Measurements from ENCODE around the gene CEP85L. TPM values are rescaled to one million over a fixed set of nuclear protein-coding genes. Genes with fewer than 3 reads are reported as not detected.

The CEP85L gene
- total RNA-seq = 10 to 100 TPM; 75.0 to 85.2 (median 82.0) TPM
- total RNA-seq (2013) = 92.8 TPM

DNA sequence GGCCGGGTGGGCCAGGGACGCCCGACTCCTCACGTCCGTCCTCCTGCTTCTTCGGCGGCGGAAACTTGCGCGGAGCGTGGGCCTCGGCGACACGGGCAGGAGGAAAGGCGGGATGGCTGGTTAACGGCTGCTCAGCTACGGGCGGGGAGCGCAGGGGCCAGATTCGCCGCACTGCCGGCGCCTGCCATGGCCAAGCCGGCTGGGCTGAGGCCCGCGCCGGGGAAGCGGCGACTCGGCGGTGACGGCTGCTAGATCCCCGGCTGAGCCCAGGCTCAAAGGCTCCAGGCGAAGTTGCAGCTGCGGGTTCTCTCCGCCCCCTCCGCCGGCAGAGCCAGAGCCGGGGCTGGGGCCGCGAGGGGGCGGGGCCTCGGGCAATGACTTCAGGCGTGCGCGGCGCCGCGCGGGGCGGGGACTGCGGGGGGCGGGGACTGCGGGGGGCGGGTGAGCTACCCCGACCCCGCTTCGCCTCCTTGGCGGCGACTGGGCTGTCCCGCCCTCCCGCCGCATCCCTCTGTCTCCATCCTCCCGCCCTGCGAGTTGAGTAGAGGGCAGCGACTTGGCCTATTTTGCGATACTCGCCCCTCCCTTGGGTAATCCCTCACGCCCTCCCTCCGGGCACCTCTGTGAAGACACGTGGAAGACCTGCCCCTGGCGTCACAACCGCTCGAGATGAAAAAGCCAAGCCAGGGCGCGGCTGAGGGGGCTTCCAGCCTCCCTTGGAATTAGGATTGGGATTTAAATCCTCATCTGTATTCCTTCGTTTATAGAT is at the start of gene CEP85L:
TSS of gene CEP85L (minus strand) at position 310 of the 769 bp plus-strand sequence. CDS start 322 bp downstream, outside the sequence.
- Histone ChIP-seq H3K27ac (ENCODE audit: low read length) (peak within 1 kb of the TSS; percentile 83), H3K4me3 (ENCODE audit: low read length) (peak within 1 kb of the TSS; percentile 89), H3K27me3 (ENCODE audit: control insufficient read depth, insufficient read depth, low read length) (no peaks in the 10 kb centered on the region), H3K36me3 (ENCODE audit: control insufficient read depth, insufficient read depth, low read length) (no peaks in the 10 kb centered on the region), H3K9me3 (ENCODE audit: control insufficient read depth, insufficient read depth, low read length) (no peaks in the 10 kb centered on the region), H3K4me1 (ENCODE audit: control insufficient read depth, insufficient read depth, low read length) (peaks cover 14% of the 10 kb centered on the region)
- Mint-ChIP-seq H3K9me3 (no peaks in the 10 kb centered on the region), H3K27me3 (ENCODE audit: low read depth in 2 of 2) (no peaks in the 10 kb centered on the region), H3K4me3 (peak within 1 kb of the TSS; percentile 93), H3K27ac (peak within 1 kb of the TSS; percentile 89 to 94), H3K36me3 (no peaks in the 10 kb centered on the region), H3K4me1 (peaks cover 25 to 41% of the 10 kb centered on the region in 2 donors)
- DNase-seq (peak; percentile 82 to 95), ATAC-seq (peak; percentile 88 to 97 (median 89))
- intact Hi-C loops (cut with micrococcal nuclease) = loop anchor here (1.0 to 2.0 kb wide), 3 partner anchors 59 to 241 kb away; no protein-coding TSS in a partner anchor
- TF ChIP-seq, protein P1, sequence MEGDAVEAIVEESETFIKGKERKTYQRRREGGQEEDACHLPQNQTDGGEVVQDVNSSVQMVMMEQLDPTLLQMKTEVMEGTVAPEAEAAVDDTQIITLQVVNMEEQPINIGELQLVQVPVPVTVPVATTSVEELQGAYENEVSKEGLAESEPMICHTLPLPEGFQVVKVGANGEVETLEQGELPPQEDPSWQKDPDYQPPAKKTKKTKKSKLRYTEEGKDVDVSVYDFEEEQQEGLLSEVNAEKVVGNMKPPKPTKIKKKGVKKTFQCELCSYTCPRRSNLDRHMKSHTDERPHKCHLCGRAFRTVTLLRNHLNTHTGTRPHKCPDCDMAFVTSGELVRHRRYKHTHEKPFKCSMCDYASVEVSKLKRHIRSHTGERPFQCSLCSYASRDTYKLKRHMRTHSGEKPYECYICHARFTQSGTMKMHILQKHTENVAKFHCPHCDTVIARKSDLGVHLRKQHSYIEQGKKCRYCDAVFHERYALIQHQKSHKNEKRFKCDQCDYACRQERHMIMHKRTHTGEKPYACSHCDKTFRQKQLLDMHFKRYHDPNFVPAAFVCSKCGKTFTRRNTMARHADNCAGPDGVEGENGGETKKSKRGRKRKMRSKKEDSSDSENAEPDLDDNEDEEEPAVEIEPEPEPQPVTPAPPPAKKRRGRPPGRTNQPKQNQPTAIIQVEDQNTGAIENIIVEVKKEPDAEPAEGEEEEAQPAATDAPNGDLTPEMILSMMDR (IDR thresholded peaks at IDR 0.05) = no peak
- under 1% methylated on average over 77 of the region's 77 CpGs for WGBS (ENCODE audit: insufficient coverage)

DNA sequence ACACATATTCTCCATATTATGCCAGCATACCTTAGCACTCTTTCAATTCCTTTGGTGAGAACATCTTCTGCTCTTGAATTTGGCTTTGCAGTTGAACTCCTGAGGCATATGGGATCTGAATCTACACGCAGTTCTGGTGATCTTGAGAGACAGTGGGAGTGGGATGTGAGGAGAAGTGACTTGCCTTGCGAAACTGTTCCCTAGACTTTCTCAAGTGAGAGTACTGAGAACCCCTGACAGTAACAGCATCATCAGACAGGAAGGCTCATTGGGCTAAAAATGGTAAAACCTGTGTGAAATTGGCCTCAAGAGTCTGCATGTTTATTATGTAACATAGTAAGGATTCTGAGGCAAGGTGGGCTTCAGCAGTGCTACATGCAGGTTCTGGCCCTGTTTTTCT is 49.1 kb upstream of the CEP85L start:
- Histone ChIP-seq H3K4me3 (ENCODE audit: low read length) (no peak overlapping the region), H3K36me3 (ENCODE audit: control insufficient read depth, insufficient read depth, low read length) (no peaks in the 10 kb centered on the region), H3K4me1 (ENCODE audit: control insufficient read depth, insufficient read depth, low read length) (peaks cover 13% of the 10 kb centered on the region), H3K27me3 (ENCODE audit: control insufficient read depth, insufficient read depth, low read length) (no peaks in the 10 kb centered on the region), H3K27ac (ENCODE audit: low read length) (no peak overlapping the region), H3K9me3 (ENCODE audit: control insufficient read depth, insufficient read depth, low read length) (no peaks in the 10 kb centered on the region)
- DNase-seq = no peak
- peaks cover 54 to 59% of the 10 kb centered on the region in 2 donors for H3K4me1 Mint-ChIP-seq
- no peak overlapping the region for H3K4me3 Mint-ChIP-seq
- 97% methylated on average over 2 of the region's 2 CpGs for WGBS (ENCODE audit: insufficient coverage)
- ATAC-seq = no peak
- H3K9me3 Mint-ChIP-seq = no peaks in the 10 kb centered on the region
- H3K27ac Mint-ChIP-seq = no peak overlapping the region
- no peaks in the 10 kb centered on the region for H3K27me3 Mint-ChIP-seq (ENCODE audit: low read depth in 2 of 2)
- peaks cover 7% of the 10 kb centered on the region for H3K36me3 Mint-ChIP-seq
- intact Hi-C loops (cut with micrococcal nuclease) = no loop called here
- TF ChIP-seq, protein P1 (IDR thresholded peaks at IDR 0.05) = no peak

DNA sequence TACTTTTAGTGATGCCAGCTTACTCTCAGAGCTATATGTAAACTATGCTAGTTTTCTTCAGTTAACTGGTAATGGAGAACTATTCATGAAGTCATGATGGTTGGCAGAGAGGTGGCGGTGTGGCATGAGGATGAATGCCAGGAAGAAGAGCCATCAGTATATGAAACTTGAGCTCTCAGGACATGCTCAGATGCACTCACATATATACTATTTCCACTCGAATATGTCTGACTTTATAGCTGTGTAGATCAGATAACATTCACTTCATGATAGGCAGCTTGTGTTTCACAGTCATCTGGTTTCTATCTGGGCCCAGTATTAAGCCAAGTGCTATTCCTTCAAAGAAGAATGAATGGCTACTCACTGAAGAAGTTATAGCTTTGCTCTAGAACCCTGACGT is 46.2 kb upstream of the CEP85L start:
- WGBS (ENCODE audit: insufficient coverage) = 76% methylated on average over 3 of the region's 3 CpGs
- peak in 1 of 3 donors; percentile 36 for ATAC-seq
- Mint-ChIP-seq H3K27me3 (ENCODE audit: low read depth in 2 of 2) (no peaks in the 10 kb centered on the region), H3K4me3 (no peak overlapping the region), H3K27ac (no peak overlapping the region), H3K9me3 (no peaks in the 10 kb centered on the region), H3K4me1 (peaks cover 66 to 71% of the 10 kb centered on the region in 2 donors), H3K36me3 (peaks cover 7% of the 10 kb centered on the region)
- H3K9me3 ChIP-seq (ENCODE audit: control insufficient read depth, insufficient read depth, low read length) = no peaks in the 10 kb centered on the region
- H3K4me3 ChIP-seq (ENCODE audit: low read length) = no peak overlapping the region
- no peak overlapping the region for H3K27ac ChIP-seq (ENCODE audit: low read length)
- intact Hi-C loops (cut with micrococcal nuclease) = loop anchor here (1.0 kb wide), 1 partner anchor 79 kb away; no protein-coding TSS in a partner anchor
- peak in 1 of 2 donors; percentile 50 for DNase-seq
- H3K27me3 ChIP-seq (ENCODE audit: control insufficient read depth, insufficient read depth, low read length) = no peaks in the 10 kb centered on the region
- no peaks in the 10 kb centered on the region for H3K36me3 ChIP-seq (ENCODE audit: control insufficient read depth, insufficient read depth, low read length)
- no peaks in the 10 kb centered on the region for H3K4me1 ChIP-seq (ENCODE audit: control insufficient read depth, insufficient read depth, low read length)
- TF ChIP-seq, protein P1 (IDR thresholded peaks at IDR 0.05) = no peak
